Activated naive CD8-positive, alpha-beta T cell treated with anti-CD3 and anti-CD28 coated beads, Interleukin-2, amount 50 U/mL, for 24 hours (primary cell): ENCODE data around the gene MTM1.

Experiments used
- ATAC-seq: fragments of 150-1000 bp; cut with Tn5 transposase; one replicate; pipeline ENCODE4 v1.10.0; 2021
- DNase-seq: peaks from one replicate; pipeline ENCODE4 v3.0.0; 2021
- H3K27ac Mint-ChIP-seq: one replicate; pipeline ENCODE4 v1.8.0; 2021; ENCODE audit warnings: mild to moderate bottlenecking, mixed read lengths
- H3K27me3 Mint-ChIP-seq: one replicate; pipeline ENCODE4 v1.8.0; 2021; ENCODE audit warnings: mixed read lengths
- H3K36me3 Mint-ChIP-seq: one replicate; pipeline ENCODE4 v1.8.0; 2021; ENCODE audit warnings: low read depth, mixed read lengths
- H3K4me1 Mint-ChIP-seq: one replicate; pipeline ENCODE4 v1.8.0; 2021; ENCODE audit warnings: mixed read lengths
- H3K4me3 Mint-ChIP-seq: one replicate; pipeline ENCODE4 v1.8.0; 2021; ENCODE audit warnings: mild to moderate bottlenecking, moderate library complexity, mixed read lengths
- H3K9me3 Mint-ChIP-seq: one replicate; pipeline ENCODE4 v1.8.0; 2021; ENCODE audit warnings: mixed read lengths

Gene MTM1

DNA sequence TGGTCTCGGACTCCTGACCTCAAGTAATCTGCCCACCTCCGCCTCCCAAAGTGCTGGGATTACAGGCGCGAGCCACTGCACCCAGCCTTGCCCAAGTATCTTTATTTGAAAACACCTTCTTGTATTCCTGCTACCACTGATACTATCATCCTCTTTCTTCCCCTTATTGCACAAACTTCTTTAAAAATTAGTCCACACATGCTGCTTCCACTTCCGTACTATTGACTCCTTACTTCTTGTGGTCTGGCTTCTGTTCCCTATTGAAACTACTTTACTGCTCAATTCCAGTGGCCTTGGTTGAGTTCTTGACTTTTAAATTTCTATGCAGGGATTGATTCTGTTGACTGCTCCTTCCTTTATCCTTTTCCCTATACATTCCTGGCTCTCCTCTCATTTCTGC lies 38.8 kb downstream of the MTM1 start:
- ATAC-seq (no peak), DNase-seq (no peak)
- H3K4me1 Mint-ChIP-seq = no peaks in the 10 kb centered on the region
- H3K27ac Mint-ChIP-seq = no peak overlapping the region
- peaks cover 3% of the 10 kb centered on the region for H3K36me3 Mint-ChIP-seq
- no peaks in the 10 kb centered on the region for H3K9me3 Mint-ChIP-seq
- H3K27me3 Mint-ChIP-seq = no peaks in the 10 kb centered on the region
- no peak overlapping the region for H3K4me3 Mint-ChIP-seq

GRCh38 chrX:150610043-150610442 lies 41.6 kb downstream of the MTM1 start:
- Mint-ChIP-seq H3K27ac (no peak overlapping the region), H3K27me3 (no peaks in the 10 kb centered on the region), H3K9me3 (no peaks in the 10 kb centered on the region), H3K4me1 (no peaks in the 10 kb centered on the region), H3K4me3 (no peak overlapping the region), H3K36me3 (peaks cover 5% of the 10 kb centered on the region)
- DNase-seq (no peak), ATAC-seq (no peak)

DNA sequence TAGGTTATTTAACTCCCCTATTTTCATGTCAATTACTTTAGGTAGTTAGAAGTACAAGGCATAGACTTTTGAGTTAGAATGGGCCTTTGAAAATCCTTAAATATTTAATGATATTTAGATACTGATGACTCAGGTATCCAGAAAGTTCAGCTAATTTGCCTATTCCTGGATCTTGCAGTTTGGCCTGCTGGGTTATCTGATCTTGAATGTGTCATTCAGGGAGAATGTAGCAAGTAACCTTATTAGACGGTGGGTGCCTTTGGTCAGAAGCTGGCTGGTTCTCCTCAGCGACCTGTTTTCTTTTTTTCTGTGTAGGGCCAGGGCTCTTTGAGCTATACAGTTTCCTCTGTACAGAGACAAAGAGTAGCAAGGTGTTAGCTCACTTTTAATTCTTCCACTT lies 42.0 kb downstream of the MTM1 start:
- DNase-seq (no peak), ATAC-seq (no peak)
- peaks cover 5% of the 10 kb centered on the region for H3K36me3 Mint-ChIP-seq
- H3K4me1 Mint-ChIP-seq = no peaks in the 10 kb centered on the region
- no peaks in the 10 kb centered on the region for H3K27me3 Mint-ChIP-seq
- H3K27ac Mint-ChIP-seq = no peak overlapping the region
- H3K9me3 Mint-ChIP-seq = no peaks in the 10 kb centered on the region
- H3K4me3 Mint-ChIP-seq = no peak overlapping the region

DNA sequence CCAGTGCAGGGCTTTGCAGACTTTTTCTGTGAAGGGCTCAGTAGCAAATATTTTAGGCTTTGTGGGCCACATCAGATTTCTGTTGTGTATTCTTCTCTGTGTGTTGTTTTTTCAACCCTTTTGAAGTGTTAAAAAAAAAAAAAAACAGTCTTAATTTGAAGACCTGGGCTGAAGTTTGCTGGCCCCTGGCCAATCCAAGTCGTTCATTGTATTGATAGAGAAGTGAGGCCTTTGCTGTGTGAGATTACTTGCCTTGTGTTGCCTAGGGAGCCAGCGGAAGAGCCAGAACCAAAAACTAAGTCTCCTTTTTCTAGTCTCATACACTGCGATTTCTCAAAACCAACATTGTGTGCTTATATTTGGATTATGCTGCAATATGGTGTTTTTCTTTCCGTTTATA lies 46.9 kb downstream of the MTM1 start:
- no peak for ATAC-seq
- H3K27me3 Mint-ChIP-seq = no peaks in the 10 kb centered on the region
- no peak overlapping the region for H3K27ac Mint-ChIP-seq
- peaks cover 4% of the 10 kb centered on the region for H3K36me3 Mint-ChIP-seq
- H3K9me3 Mint-ChIP-seq = no peaks in the 10 kb centered on the region
- DNase-seq = no peak
- H3K4me1 Mint-ChIP-seq = no peaks in the 10 kb centered on the region
- H3K4me3 Mint-ChIP-seq = no peak overlapping the region

DNA sequence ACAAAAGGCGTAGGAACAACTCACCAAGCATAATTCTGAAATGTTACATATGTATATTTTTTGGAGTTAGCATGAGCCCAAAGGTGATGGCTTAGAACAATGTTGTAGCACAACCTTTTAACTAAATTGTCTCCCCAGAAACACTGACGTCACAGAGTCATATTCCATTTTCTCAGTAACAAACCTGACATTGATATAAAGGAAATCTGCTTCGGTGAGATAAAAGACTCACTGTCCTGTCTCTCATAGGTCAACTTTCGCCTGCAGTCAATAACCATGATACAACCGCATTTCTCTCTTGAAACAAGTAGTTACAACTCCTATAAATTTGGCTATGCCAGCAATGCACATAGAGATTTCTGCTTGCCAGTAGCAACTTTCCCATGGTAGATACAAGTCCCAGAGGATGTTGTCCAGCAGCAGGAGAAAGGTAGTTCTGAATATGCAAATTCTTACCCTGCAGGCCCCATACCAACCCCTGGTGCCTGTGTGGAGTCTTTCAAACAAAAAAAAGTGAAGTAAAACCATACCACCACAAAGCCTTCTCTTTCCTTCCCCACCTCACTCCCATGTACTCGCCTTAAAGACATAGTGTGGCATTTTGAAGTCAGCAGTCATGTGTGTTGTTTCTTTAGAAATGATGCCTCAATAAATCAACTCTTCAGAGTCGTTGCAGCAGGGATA lies 47.9 kb downstream of the MTM1 start:
- peaks cover 2% of the 10 kb centered on the region for H3K4me1 Mint-ChIP-seq
- ATAC-seq (no peak), DNase-seq (no peak)
- H3K27ac Mint-ChIP-seq = no peak overlapping the region
- no peak overlapping the region for H3K4me3 Mint-ChIP-seq
- H3K36me3 Mint-ChIP-seq = peaks cover 8% of the 10 kb centered on the region
- H3K9me3 Mint-ChIP-seq = no peaks in the 10 kb centered on the region
- H3K27me3 Mint-ChIP-seq = no peaks in the 10 kb centered on the region

DNA sequence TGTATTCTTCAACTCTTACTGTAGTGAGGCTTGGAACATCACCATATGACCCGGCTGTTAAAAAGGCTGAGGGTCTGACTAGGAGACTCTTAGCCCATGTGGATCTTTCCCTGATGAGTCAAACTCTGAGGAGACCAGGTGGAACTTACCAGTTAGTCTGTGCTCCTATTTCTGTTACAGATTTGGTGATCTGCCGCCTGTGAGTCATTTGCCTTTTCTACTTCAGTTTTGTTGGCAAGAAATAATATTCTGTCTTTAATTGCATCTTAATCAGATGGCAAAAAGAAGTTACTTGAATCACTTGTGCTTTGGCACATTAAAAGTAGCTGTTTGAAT lies 48.4 kb downstream of the MTM1 start:
- Mint-ChIP-seq H3K27ac (no peak overlapping the region), H3K4me1 (peaks cover 7% of the 10 kb centered on the region), H3K4me3 (no peak overlapping the region), H3K36me3 (peaks cover 11% of the 10 kb centered on the region), H3K27me3 (no peaks in the 10 kb centered on the region), H3K9me3 (no peaks in the 10 kb centered on the region)
- DNase-seq = no peak
- ATAC-seq = no peak

GRCh38 chrX:150621652-150622051 lies 53.2 kb downstream of the MTM1 start:
- Mint-ChIP-seq H3K27ac (peak overlapping the region; percentile 60), H3K4me1 (peaks cover 15% of the 10 kb centered on the region), H3K9me3 (no peaks in the 10 kb centered on the region), H3K27me3 (no peaks in the 10 kb centered on the region), H3K4me3 (no peak overlapping the region), H3K36me3 (peaks cover 13% of the 10 kb centered on the region)
- DNase-seq (no peak), ATAC-seq (peak; percentile 20)

- H3K27ac Mint-ChIP-seq = peak overlapping the region; percentile 54
- no peak overlapping the region for H3K4me3 Mint-ChIP-seq
- peaks cover 15% of the 10 kb centered on the region for H3K4me1 Mint-ChIP-seq
- no peaks in the 10 kb centered on the region for H3K9me3 Mint-ChIP-seq
- no peaks in the 10 kb centered on the region for H3K27me3 Mint-ChIP-seq
- ATAC-seq (no peak), DNase-seq (no peak)
- peaks cover 14% of the 10 kb centered on the region for H3K36me3 Mint-ChIP-seq
Observed at GRCh38 chrX:150623583-150623982, 55.2 kb downstream of the MTM1 start.

DNA sequence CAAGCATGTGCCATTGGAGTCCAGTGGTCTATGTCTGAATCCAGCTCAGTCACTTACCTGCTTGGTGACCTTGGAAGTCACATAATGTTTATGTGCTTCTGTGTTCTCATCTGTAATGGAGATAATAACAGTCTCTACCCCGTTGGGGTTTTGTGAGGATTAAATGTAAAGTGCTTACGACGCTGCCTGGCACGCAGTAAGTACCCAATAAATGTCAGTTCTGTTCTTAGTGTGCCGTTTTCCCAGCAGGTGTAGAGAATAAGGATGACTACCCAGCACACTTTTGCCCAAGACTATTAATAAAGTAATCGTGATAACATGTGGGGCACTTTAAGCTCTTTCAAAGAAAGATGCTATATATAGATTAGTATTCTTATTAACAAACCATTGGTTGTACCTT lies 56.7 kb downstream of the MTM1 start:
- H3K27me3 Mint-ChIP-seq = no peaks in the 10 kb centered on the region
- H3K36me3 Mint-ChIP-seq = peaks cover 20% of the 10 kb centered on the region
- peaks cover 15% of the 10 kb centered on the region for H3K4me1 Mint-ChIP-seq
- no peaks in the 10 kb centered on the region for H3K9me3 Mint-ChIP-seq
- ATAC-seq = no peak
- no peak overlapping the region for H3K27ac Mint-ChIP-seq
- no peak for DNase-seq
- H3K4me3 Mint-ChIP-seq = no peak overlapping the region

GRCh38 chrX:150625875-150626274 lies 57.5 kb downstream of the MTM1 start:
- H3K4me3 Mint-ChIP-seq = no peak overlapping the region
- DNase-seq = no peak

GRCh38 chrX:150627957-150628356 lies 59.5 kb downstream of the MTM1 start:
- peaks cover 13% of the 10 kb centered on the region for H3K36me3 Mint-ChIP-seq
- ATAC-seq = no peak
- no peak overlapping the region for H3K4me3 Mint-ChIP-seq
- no peaks in the 10 kb centered on the region for H3K27me3 Mint-ChIP-seq
- H3K9me3 Mint-ChIP-seq = no peaks in the 10 kb centered on the region
- no peak for DNase-seq
- H3K4me1 Mint-ChIP-seq = peaks cover 2% of the 10 kb centered on the region
- no peak overlapping the region for H3K27ac Mint-ChIP-seq

More at GRCh38 chrX:150625875-150626274, 57.5 kb downstream of the MTM1 start:
- no peak overlapping the region for H3K27ac Mint-ChIP-seq
- H3K9me3 Mint-ChIP-seq = no peaks in the 10 kb centered on the region
- no peaks in the 10 kb centered on the region for H3K27me3 Mint-ChIP-seq
- no peak for ATAC-seq
- peaks cover 15% of the 10 kb centered on the region for H3K4me1 Mint-ChIP-seq
- H3K36me3 Mint-ChIP-seq = peaks cover 20% of the 10 kb centered on the region

GRCh38 chrX:150635952-150636351 lies 67.5 kb downstream of the MTM1 start:
- Mint-ChIP-seq H3K36me3 (peaks cover 4% of the 10 kb centered on the region), H3K4me1 (peaks cover 12% of the 10 kb centered on the region), H3K27me3 (no peaks in the 10 kb centered on the region), H3K9me3 (no peaks in the 10 kb centered on the region), H3K27ac (peak overlapping the region; percentile 49), H3K4me3 (no peak overlapping the region)
- ATAC-seq = peak; percentile 90
- no peak for DNase-seq

DNA sequence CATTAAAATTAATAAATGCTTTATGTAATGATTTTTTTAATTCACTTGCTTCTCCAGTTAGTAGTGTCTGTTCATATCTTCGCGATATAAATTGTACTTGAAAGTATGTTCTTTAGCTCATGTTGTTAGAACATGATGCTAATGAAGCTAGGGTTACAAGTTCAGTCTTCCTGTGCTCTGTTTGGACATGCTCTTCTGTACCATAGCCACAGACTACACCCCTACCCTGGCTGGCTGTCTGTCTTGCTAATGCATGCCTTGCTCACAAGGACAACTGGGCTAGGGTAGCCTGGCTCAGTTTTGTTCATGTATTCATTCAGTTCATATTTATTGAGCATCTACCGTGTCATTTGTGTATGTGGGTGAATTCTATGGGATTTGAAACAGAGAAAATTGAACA lies 74.0 kb downstream of the MTM1 start:
- no peak for ATAC-seq
- DNase-seq = no peak
- no peaks in the 10 kb centered on the region for H3K4me1 Mint-ChIP-seq
- H3K27me3 Mint-ChIP-seq = no peaks in the 10 kb centered on the region
- no peak overlapping the region for H3K27ac Mint-ChIP-seq
- peaks cover 12% of the 10 kb centered on the region for H3K36me3 Mint-ChIP-seq
- no peak overlapping the region for H3K4me3 Mint-ChIP-seq
- H3K9me3 Mint-ChIP-seq = no peaks in the 10 kb centered on the region

DNA sequence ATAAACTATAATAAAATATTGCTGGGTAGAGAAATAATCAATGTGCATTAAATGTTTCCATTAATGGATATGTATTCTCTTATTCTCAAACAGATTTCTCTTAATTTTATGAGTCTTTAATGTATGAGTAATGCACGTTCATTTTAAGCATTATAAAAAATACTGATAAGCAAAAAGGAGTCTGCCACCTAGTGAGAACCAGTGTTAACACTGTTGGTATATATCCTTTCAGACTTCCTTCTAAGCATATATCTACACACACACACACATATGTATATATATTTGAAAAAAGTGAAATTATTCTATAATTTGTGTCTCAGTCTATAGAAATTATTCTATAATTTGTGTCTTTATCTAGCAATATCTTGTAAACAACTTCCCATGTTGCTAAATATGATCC lies 74.8 kb downstream of the MTM1 start:
- ATAC-seq (no peak), DNase-seq (no peak)
- H3K4me1 Mint-ChIP-seq = no peaks in the 10 kb centered on the region
- H3K9me3 Mint-ChIP-seq = no peaks in the 10 kb centered on the region
- no peak overlapping the region for H3K27ac Mint-ChIP-seq
- no peaks in the 10 kb centered on the region for H3K27me3 Mint-ChIP-seq
- peaks cover 12% of the 10 kb centered on the region for H3K36me3 Mint-ChIP-seq
- no peak overlapping the region for H3K4me3 Mint-ChIP-seq

DNA sequence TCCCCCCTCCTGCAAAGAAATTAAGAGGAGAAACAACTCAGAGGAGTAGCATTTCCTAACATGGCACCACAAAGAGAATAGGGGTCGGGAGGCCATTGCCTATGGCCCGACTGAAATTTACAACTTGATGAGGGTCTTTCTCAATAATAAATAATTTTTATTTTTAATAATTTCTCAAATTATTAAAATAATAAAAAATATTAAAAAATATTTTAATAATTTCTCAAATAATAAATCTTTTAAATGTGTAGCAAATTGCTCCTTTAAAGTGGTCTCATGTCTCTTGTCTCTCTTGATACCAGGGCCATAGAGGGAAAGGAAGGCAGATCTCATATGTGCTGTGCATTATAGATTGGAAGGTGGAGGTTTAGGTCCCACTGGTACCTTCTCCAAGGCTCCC lies 75.5 kb downstream of the MTM1 start:
- ATAC-seq (no peak), DNase-seq (no peak)
- Mint-ChIP-seq H3K4me3 (no peak overlapping the region), H3K36me3 (peaks cover 9% of the 10 kb centered on the region), H3K27me3 (no peaks in the 10 kb centered on the region), H3K27ac (no peak overlapping the region), H3K4me1 (no peaks in the 10 kb centered on the region), H3K9me3 (no peaks in the 10 kb centered on the region)

DNA sequence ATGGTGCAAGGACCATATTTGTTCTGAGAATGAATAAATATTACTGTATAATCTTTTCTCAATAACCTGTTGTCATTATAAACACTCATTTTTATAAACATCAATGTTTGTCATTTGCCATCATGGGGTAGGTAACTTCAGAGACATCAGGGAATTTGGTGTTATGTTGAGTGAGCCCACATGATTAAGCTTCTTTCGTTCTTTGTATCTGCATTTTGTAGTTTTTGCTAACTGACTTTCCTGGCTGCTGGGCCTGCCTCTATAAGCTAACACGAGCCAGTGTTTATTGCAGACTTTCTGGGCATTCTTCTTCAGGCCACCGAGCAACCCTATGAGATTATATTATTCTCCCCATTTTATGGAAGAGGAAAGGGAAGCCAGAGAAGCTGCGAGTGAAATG lies 76.0 kb downstream of the MTM1 start:
- Mint-ChIP-seq H3K27me3 (no peaks in the 10 kb centered on the region), H3K9me3 (no peaks in the 10 kb centered on the region), H3K4me1 (peaks cover 3% of the 10 kb centered on the region), H3K4me3 (no peak overlapping the region), H3K27ac (no peak overlapping the region), H3K36me3 (peaks cover 9% of the 10 kb centered on the region)
- DNase-seq (no peak), ATAC-seq (no peak)
